NCI-H1436 (cell line): ENCODE measurements around the gene BRSK2.

ENCODE experiments used
- DNase-seq: peaks from one replicate; lab custom pipeline; 2025; lab: John Stamatoyannopoulos, UW

The BRSK2 gene

GRCh38 chr11:1484061-1484671, 94.4 kb downstream of the BRSK2 start:
- no peak for DNase-seq

- no peak for DNase-seq
These were observed 95.2 kb downstream of the BRSK2 start for GRCh38 chr11:1484695-1485503.

DNA sequence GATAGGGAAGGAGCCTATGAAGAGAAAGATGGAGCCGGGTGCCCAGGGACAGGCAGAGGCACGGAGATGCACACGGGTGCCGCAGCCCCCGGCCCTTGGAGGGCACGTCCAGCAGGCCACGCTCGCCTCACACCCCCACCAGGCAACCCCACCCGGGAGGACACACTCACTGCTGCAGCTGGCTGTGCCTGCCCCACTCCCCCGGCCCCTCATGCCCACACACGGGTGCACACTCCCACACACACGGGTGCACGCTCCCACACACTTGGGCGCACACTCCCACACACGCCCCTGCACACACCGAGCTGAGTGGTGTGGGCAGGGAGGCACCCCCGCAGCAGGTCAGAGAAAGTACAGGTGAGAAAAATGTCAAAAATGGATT, 95.8 kb downstream of the BRSK2 start:
- DNase-seq: no peak

GRCh38 chr11:1486054-1486825, 96.5 kb downstream of the BRSK2 start, which contains the start of gene MOB2:
TSS of gene MOB2 (minus strand) at chr11:1486779. CDS start at chr11:1486556, 223 bp downstream.
- DNase-seq: no peak

GRCh38 chr11:1487091-1487850, 97.5 kb downstream of the BRSK2 start:
- DNase-seq: no peak

GRCh38 chr11:1487851-1488574, 98.3 kb downstream of the BRSK2 start:
- no peak for DNase-seq

DNA sequence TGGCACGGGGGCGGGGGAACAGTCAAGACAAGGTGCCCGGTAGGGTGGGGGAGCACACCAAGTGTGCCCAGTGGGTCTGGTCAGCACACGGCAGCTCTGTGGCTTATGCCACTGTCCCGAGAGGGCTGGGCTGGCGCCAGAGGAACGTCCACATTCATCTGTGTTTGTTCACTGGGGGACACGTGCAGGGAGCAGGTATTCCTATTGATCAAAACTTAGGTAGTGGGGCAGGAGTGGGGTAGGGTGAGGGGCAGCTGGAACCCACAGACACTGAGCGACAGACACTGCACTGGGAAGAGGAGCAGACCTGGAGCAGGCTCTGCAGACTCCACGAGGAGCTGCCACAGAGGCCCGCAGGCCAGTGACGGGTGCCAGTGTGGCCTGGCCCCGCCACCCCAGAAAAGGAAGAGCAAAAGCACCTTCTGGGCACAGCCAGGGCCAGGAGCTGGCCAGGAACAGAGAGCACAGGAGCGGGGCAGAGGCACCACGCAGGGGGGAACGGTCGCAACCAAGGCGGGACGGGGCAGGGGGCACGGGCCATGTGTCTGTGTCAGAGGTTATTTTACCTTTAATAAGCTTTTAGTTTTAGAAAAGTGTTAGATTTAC, 98.9 kb downstream of the BRSK2 start:
- no peak for DNase-seq

DNA sequence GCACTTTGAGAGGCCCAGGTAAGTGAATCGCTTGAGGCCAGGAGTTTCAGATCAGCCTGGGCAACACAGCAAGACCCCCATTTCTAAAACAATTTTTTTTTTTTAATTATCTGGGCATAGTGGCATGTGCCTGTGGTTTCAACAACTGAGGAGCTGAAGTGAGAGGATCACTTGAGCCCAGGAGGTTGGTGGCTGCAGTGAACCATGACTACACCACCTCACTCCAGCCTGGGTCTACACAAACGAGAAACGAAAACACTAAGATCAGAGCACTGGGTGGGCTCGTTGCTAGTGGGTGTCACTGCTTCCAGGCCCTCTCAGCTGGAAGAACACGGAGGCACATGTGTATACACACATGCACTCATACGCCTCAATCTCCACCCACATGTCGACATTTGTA, 100.9 kb downstream of the BRSK2 start:
- no peak for DNase-seq

GRCh38 chr11:1491379-1491778, 101.6 kb downstream of the BRSK2 start:
- DNase-seq: no peak

DNA sequence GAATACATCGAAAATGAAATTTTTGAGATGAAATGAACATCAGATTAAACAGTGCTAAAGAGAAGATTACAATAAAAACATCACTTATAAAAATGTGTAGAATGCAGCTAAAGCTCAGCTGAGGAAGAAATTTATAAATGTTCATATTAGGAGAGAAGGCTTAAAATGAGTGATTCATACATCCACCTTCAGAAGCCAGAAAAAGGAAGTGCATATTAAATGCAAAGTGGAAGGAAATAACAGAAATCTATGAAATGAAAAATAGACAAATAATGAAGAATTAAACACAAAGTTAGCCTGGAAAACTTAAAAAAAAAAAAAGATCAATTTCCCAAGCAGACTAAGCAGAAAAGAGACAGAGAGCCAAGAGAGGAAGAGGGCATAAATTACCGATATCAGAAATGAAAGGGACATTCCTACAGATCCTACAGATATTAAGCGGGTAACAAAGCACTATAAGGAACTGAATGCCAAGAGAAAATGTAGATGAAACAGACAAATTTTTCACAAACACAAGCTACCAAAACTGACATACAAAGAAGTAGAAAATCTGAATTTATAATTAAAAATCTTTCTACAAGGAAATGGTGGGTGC, 104.0 kb downstream of the BRSK2 start:
- DNase-seq: no peak

GRCh38 chr11:1494650-1495049, 104.9 kb downstream of the BRSK2 start:
- DNase-seq: no peak

GRCh38 chr11:1496091-1496760, 106.5 kb downstream of the BRSK2 start:
- DNase-seq: no peak

- DNase-seq: no peak
These were observed 107.0 kb downstream of the BRSK2 start for GRCh38 chr11:1496761-1497095.

DNA sequence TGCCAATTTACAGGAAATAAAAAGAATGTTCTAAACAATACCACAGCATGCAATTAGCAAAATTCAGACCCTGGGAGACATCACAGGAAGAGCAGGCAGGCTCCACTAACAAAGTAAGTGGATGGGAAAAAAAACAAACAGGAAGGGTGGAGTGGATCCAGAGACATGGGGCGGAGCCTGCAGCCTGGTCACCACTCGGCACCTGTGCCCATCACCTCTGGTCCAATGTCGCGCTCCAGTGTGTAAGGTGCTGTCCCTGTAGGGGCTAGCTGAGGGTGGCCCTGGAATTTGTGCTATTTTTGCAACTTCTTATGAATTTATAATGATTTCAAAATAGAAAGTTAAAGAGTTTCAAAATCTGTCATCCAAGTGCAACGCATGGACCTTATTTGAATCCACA, 107.9 kb downstream of the BRSK2 start:
- no peak for DNase-seq

DNA sequence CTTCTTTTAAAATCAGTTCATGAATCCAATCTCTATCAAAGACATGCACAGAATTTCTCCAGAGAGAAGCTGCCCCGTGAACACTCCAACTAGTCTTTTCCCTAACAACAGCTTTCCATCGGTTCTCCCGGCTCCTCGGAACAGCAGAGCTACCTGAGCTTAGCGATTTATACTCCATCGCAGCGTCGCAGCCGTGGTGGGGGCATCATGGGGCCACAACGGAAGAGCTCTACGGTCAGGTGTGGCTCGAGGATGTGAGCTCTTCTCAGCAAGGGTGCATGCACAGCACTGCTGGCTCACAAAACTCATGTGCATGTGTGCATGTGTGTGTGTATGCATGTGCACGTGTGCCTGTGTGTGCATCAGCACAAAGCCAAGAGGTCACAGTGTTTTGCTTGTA, 108.5 kb downstream of the BRSK2 start:
- no peak for DNase-seq

DNA sequence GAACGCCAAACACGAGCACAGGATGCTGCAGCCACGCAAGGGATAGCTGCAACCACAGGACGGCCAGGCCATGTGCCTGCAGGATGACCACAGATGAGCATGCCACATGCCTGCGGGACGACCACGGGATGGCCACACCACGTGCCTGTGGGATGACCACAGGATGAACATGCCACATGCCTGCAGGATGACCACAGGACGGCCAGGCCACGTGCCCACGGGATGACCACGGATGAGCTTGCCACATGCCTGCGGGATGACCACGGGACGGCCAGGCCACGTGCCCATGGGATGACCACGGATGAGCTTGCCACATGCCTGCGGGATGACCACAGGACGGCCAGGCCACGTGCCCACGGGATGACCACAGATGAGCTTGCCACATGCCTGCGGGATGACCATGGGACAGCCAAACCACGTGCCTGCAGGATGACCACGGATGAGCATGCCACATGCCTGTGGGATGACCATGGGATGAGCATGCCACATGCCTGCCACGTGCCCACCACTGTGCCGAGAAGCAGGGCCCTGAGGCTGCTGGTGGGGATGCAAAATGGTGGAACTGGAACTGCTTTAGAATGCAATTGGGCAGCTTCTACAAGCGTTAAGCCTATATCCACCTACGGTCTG, 109.6 kb downstream of the BRSK2 start:
- no peak for DNase-seq

DNA sequence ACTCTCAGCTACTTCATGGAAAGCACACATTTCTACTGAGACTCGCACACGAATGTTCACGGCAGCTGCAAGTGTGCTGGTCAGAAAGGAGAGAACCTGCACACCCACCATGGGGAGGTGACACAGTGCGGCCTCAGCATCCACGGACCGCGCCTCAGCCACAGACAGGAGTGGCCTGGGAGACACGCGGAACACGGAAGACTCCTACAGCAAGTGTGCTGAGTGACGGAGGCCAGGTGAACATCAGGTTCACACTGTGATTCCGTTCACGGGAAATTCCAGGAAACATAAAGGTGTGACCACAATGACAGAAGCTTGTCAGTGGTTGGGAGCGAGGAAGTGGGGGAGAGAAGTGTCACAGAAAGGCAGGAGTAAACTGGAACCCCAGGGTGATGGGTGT, 110.2 kb downstream of the BRSK2 start:
- DNase-seq: no peak

DNA sequence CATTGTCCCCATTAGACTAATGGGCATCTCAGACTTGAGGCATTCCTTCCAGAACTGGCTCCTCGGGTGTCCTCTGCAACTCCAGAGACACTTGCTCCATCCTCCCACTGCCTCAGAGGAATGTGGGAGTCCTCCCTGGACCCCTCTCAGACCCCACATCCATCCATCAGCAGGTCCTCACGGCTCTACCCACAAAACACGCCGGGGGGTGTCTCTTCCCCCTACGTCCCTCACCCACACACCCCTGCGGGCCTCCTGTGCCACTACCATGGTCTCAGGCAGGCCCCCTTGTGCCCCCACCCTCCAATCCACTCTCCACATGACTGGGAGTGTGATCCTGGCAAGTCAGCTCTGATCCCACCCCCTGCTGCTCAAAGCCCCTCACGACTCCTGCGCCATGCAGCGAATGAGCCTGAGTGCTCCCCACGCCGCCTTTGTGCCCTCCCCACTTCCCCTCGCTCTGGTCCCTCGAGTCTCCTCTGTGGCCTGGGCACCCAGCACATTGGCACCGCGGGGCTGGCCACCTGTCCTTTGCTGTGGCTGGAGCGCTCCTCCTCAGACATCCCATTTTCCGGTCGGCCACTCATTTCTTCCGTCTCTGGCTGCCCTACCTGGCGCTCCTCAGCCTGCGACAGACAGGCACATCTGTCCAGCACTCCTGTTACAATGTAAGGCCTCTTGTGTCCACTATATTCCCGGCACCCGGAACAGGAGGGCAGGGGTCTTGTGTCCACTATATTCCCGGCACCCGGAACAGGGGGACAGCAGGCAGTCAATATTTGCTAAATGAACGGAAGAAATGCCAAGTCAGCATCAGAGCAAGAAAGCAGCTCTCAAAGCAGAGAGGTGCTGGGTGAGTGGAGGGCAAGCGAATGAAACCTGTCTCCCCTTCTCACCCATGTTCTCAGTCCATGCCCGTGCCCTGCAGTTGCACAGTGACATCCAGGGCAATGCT, 111.0 kb downstream of the BRSK2 start:
- DNase-seq: no peak
